Skeletal muscle tissue (tissue), 4 donors: ENCODE measurements around the gene TMEM163. TPM values are rescaled to one million over a fixed set of nuclear protein-coding genes. Genes with fewer than 3 reads are reported as not detected.
"Not testable (repeated sequence)": the region's sequence is repeated elsewhere in the genome, so short reads cannot be mapped to it uniquely, and the experiment has no call there.

ENCODE experiments used
- H3K27ac ChIP-seq: one replicate; pipeline ENCODE4 v1.7.0; 2013; ENCODE audit warnings: mild to moderate bottlenecking, low read depth, low read length, inconsistent platforms
- H3K27me3 ChIP-seq, 3 donors: one replicate each; pipeline ENCODE4 v1.7.0; 2013; ENCODE audit warnings: low read length in 3 of 3; ENCODE audit not compliant: control insufficient read depth in 3 of 3, insufficient read depth in 3 of 3
- H3K36me3 ChIP-seq, 3 donors: one replicate each; pipeline ENCODE4 v1.7.0; 2013; ENCODE audit warnings: low read length in 3 of 3; ENCODE audit not compliant: control insufficient read depth in 3 of 3, insufficient read depth in 3 of 3
- H3K4me1 ChIP-seq, 3 donors: one replicate each; pipeline ENCODE4 v1.7.0; 2013; ENCODE audit warnings: low read length in 3 of 3, mild to moderate bottlenecking in 3 of 3; ENCODE audit not compliant: control insufficient read depth in 3 of 3, insufficient read depth in 3 of 3
- H3K4me3 ChIP-seq, 3 donors: one replicate each; pipeline ENCODE4 v1.7.0; 2013; ENCODE audit warnings: low read length in 3 of 3
- H3K9ac ChIP-seq, 3 donors: one replicate each; pipeline ENCODE4 v1.7.0; 2013; ENCODE audit warnings: low read length in 3 of 3, mild to moderate bottlenecking in 3 of 3, moderate library complexity in 2 of 3, low read depth in 1 of 3
- H3K9me3 ChIP-seq, 3 donors: one replicate each; pipeline ENCODE4 v1.7.0; 2013; ENCODE audit warnings: low read length in 3 of 3; ENCODE audit not compliant: control insufficient read depth in 3 of 3
- total RNA-seq: library from RNA; depleted of rRNA; stranded (reverse); fragments of >200 nt; gene quantifications from one replicate; pipeline ENCODE4 v1.2.3, GENCODE V29; 2014
- donor health status: Osteomylitis.

Gene TMEM163
- total RNA-seq, 1 donor from 2014 or later, result 1.0 TPM

GRCh38 chr2:134724341-134724740 lies 5.5 kb upstream of the TMEM163 start:
- Histone ChIP-seq H3K4me1 (no peaks in the 10 kb centered on the region), H3K36me3 (no peaks in the 10 kb centered on the region), H3K27me3 (peaks cover 14 to 17% (median 16%) of the 10 kb centered on the region in 3 donors), H3K27ac (no peak overlapping the region), H3K9ac (no peak overlapping the region), H3K4me3 (no peak overlapping the region), H3K9me3 (no peaks in the 10 kb centered on the region)

DNA sequence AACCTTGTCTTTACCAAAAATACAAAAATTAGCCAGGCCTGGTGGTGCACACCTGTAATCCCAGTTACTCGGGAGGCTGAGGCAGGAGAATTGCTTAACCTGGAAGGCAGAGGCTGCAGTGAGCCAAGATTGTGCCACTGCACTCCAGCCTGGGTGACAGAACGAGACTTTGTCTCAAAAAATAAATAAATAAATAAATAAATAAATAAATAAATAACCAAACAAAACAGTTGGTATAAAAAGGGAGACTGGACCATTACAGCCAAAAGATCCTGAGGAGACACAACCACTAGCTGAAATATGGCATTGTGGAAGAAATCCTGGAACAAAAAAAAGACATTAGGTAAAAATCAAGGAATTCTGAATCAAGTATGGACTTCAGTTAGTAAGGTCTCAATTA lies 4.9 kb upstream of the TMEM163 start:
- H3K9me3 ChIP-seq, H3K36me3 ChIP-seq, H3K27ac ChIP-seq, H3K9ac ChIP-seq, H3K4me1 ChIP-seq, H3K4me3 ChIP-seq: not testable (repeated sequence)
- peaks cover 14 to 20% (median 19%) of the 10 kb centered on the region in 3 donors for H3K27me3 ChIP-seq

DNA sequence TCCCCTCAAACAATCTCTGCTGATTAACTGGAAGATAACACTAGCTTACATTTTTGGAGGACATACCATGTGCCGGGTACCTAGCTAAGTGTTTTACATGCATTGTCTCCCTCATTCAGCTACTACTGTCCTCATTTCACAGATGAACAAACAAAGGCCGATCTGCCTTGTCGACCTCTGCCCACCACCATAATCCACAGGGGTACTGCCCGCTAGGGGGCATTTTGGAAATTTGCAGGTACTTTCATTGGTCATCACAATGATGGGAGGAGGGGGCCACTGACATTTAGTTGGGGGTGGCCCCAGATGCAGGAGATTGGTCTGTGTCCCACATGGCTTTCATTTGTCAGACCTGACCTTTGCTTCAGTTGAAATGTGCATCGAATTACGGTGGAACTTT lies 3.9 kb upstream of the TMEM163 start:
- Histone ChIP-seq H3K9me3 (no peaks in the 10 kb centered on the region), H3K36me3 (no peaks in the 10 kb centered on the region), H3K27me3 (peaks cover 24 to 28% (median 25%) of the 10 kb centered on the region in 3 donors), H3K4me3 (no peak overlapping the region), H3K27ac (no peak overlapping the region), H3K9ac (no peak overlapping the region), H3K4me1 (peaks cover 5 to 8% (median 7%) of the 10 kb centered on the region in 3 donors)

DNA sequence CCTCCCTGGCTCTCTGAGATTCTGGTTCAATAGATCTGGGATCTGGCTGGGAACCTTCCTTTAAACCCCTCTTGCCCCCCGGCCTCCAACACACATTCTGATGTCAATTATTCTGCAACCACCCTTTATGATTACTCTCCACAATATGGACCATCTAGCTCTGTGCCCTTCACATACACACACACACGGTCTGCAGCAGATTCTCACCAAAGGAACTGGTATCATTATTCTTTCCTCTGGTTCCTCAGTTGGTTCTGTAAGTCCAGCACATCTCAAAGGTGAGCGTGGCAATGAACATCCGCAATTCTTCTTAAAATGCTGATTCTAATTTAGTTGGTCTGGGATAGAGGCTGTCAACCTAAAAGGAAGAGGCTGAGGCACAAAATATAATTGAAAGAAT lies 2.8 kb upstream of the TMEM163 start:
- H3K4me3 ChIP-seq, result no peak overlapping the region
- no peaks in the 10 kb centered on the region for H3K9me3 ChIP-seq
- H3K4me1 ChIP-seq, result peaks cover 6 to 11% (median 8%) of the 10 kb centered on the region in 3 donors
- H3K9ac ChIP-seq, result no peak overlapping the region
- H3K27ac ChIP-seq, result no peak overlapping the region
- H3K27me3 ChIP-seq, result peaks cover 35 to 39% (median 37%) of the 10 kb centered on the region in 3 donors
- H3K36me3 ChIP-seq, result no peaks in the 10 kb centered on the region

DNA sequence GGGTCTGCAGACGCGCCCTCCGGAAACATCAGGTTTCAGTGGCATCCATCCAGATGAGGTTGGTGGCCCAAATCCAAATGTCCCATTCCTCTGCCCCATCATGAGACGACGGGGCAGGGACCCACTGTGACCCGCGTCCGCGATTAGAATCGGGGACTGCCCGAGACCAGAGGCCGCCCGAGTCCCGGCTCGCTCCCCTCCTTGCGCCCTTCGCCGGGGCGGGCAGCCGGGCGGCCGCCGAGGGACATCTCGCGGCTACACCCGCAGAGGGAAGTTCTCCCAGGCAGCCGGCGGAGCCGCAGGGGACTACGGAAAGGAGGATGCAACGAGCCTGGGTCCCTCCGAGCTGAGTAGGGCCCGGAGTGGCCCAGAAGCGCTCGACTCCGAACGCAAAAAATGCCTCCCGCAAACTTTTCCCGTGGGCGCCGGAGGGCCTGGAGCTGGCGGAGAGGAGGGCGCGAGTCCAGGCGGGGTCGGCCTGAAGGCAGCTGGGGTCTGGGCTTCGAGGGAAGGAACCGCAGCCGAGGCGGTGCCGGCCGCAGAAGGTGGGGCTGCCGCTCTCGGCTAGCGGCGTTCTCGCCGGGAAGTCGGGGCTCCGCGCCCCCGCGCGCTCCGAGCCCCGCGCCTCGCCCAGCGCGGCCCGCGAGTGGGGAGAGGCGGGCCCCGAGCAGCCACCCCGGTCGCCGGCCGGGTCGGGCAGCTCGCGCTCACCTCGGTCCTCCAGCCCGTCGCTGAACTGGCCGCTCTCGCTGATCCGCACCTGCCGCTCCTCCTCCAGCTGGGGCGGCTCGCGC lies 580 bp downstream of the TMEM163 start:
- Histone ChIP-seq H3K9ac (no peak overlapping the region), H3K9me3 (no peaks in the 10 kb centered on the region), H3K36me3 (no peaks in the 10 kb centered on the region), H3K4me3 (peak overlapping the region; percentile 17 to 60 (median 46)), H3K27ac (no peak overlapping the region), H3K4me1 (peaks cover 6 to 11% (median 8%) of the 10 kb centered on the region in 3 donors), H3K27me3 (peaks cover 40 to 49% (median 46%) of the 10 kb centered on the region in 3 donors)

DNA sequence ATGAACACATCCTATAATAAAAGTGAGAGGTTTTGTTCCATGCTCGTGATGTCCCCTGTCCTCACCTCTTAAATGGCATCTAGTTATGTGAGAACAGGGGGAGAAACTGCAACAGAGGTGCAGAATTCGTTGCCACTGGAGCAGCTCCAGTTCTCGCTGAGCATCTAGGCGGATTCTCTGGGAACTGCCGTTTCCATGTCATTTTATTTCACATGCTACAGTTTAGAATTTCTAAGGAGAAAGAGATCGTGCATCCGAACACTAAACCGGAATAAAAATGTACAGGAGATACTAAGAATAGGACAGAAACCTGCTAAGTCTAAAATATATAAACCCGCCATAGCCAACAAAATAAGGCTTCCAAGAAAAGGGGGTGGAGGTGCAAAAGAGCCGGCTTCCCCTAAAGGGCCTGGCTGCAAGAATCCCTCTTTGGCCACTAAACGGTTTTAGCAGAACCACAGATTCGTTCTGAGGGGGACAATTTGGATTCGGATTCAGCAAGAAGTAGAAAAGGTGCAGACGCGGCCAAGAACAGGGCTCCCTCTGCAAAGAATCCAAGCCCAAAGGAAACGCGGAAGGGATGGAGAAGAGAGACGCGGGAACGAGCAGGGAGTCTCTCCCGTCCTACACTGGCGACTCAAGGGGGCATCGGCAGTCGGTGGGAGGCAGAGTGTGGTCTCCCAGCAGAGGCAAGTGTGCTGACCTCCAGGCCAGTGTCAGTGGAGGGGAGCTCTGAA lies 1.3 kb downstream of the TMEM163 start:
- peak overlapping the region; percentile 17 to 52 (median 46) for H3K4me3 ChIP-seq
- H3K36me3 ChIP-seq, result no peaks in the 10 kb centered on the region
- no peak overlapping the region for H3K27ac ChIP-seq

GRCh38 chr2:134716721-134717243 lies 2.0 kb downstream of the TMEM163 start:
- H3K9me3 ChIP-seq, result no peaks in the 10 kb centered on the region
- no peak overlapping the region for H3K4me3 ChIP-seq

More for the DNA sequence above, 1.3 kb downstream of the TMEM163 start:
- peaks cover 6 to 11% (median 8%) of the 10 kb centered on the region in 3 donors for H3K4me1 ChIP-seq
- H3K27me3 ChIP-seq, result peaks cover 40 to 49% (median 42%) of the 10 kb centered on the region in 3 donors
- H3K9ac ChIP-seq, result no peak overlapping the region
- H3K9me3 ChIP-seq, result no peaks in the 10 kb centered on the region

DNA sequence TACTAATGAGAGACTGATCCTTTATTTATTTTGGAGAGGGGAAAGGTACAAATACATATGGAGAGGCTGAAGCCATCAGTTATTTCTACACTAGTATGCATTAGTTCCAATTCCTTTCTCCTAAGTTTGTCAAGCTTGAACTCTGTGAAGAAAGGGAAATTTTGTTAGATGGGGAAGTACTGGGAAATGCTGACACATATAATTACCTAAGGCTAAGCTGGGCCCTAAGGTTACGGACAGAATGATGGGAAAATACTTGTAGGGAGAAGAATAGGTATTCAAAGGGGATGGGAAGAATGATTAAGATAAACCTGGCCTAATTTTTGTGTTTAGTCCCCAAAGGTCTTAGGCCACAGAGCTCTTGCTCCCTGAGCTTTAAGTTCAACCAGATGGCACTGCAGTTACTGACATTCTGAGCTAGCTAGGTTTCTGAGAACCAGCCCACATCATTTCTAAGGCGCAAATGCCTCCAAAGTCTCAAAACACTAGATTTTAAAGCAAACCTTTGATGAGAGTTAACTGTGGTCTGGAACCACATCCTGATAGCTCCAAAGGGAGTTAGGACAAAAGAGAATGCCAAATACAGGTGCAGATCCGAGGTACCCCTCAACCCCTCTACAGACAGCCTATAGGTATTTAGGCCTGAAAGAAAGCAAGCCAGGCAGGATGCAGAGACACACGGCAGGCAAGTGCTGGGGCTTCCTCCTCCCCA lies 2.7 kb downstream of the TMEM163 start:
- Histone ChIP-seq H3K36me3 (no peaks in the 10 kb centered on the region), H3K4me3 (no peak overlapping the region), H3K27me3 (peaks cover 37 to 49% (median 39%) of the 10 kb centered on the region in 3 donors), H3K27ac (no peak overlapping the region), H3K9me3 (no peaks in the 10 kb centered on the region), H3K4me1 (peaks cover 6 to 11% (median 8%) of the 10 kb centered on the region in 3 donors), H3K9ac (no peak overlapping the region)

More at GRCh38 chr2:134716721-134717243, 2.0 kb downstream of the TMEM163 start:
- H3K4me1 ChIP-seq, result peaks cover 6 to 11% (median 8%) of the 10 kb centered on the region in 3 donors
- no peaks in the 10 kb centered on the region for H3K36me3 ChIP-seq
- peaks cover 39 to 49% (median 40%) of the 10 kb centered on the region in 3 donors for H3K27me3 ChIP-seq
- no peak overlapping the region for H3K27ac ChIP-seq
- H3K9ac ChIP-seq, result no peak overlapping the region

DNA sequence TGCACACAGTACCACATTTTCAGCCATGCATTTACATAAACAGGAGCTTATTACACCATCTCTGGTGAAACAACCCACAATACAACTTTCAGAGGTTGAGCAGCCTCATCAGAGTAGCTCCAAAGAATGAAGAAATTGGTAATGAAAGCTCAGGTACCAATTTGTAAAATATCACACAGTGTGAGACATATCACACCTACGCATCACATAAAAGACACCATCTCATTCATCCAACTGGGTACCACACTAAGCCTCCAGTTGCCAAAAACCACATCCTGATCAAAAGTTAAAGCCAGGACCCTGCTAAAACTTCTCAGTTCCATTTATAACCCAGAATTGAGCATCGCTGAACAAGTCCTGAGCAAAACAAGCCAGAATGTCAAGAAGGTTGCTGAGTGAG lies 4.6 kb downstream of the TMEM163 start:
- no peak overlapping the region for H3K9ac ChIP-seq
- no peak overlapping the region for H3K27ac ChIP-seq
- peaks cover 31 to 34% (median 32%) of the 10 kb centered on the region in 3 donors for H3K27me3 ChIP-seq
- no peaks in the 10 kb centered on the region for H3K36me3 ChIP-seq
- no peaks in the 10 kb centered on the region for H3K9me3 ChIP-seq
- H3K4me3 ChIP-seq, result no peak overlapping the region
- H3K4me1 ChIP-seq, result peaks cover 6 to 11% (median 8%) of the 10 kb centered on the region in 3 donors
